Measurements from ENCODE around the gene ATP2A1.

DNA sequence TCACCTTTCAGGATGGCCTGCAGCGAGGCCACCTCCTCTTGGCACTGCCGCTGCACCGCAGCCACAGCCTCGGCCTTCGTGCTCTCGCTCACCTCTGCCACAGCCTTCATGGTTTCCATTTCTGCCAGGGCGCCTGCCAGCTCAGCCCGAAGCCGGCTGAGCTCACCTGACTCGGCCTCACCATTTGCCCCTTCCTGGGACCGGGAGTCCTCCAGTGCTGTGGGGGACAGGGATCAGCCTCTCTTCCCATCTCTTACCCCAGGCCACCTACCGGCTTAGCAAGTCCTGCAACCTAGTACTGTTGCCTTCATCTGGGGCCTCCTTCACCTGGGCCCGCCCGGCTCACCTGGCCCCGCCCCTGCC, 46.1 kb downstream of the ATP2A1 start:
- TF ChIP-seq, protein P1, sequence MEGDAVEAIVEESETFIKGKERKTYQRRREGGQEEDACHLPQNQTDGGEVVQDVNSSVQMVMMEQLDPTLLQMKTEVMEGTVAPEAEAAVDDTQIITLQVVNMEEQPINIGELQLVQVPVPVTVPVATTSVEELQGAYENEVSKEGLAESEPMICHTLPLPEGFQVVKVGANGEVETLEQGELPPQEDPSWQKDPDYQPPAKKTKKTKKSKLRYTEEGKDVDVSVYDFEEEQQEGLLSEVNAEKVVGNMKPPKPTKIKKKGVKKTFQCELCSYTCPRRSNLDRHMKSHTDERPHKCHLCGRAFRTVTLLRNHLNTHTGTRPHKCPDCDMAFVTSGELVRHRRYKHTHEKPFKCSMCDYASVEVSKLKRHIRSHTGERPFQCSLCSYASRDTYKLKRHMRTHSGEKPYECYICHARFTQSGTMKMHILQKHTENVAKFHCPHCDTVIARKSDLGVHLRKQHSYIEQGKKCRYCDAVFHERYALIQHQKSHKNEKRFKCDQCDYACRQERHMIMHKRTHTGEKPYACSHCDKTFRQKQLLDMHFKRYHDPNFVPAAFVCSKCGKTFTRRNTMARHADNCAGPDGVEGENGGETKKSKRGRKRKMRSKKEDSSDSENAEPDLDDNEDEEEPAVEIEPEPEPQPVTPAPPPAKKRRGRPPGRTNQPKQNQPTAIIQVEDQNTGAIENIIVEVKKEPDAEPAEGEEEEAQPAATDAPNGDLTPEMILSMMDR (conservative IDR thresholded peaks at IDR 0.05), result no peak; the same call in 1 of the 2 replicates
- no peak for TF ChIP-seq EZH2 (IDR thresholded peaks at IDR 0.05; ENCODE audit: low read depth)
